Stimulated activated CD8-positive, alpha-beta memory T cell treated with anti-CD3 and anti-CD28 coated beads, Interleukin-4, amount 100 ng/mL, for 4 hours (primary cell): ENCODE measurements around the gene KAT5.
A peak's percentile ranks its signal among the peaks of the same experiment; 100 is the strongest.
"Not testable (repeated sequence)": the region's sequence is repeated elsewhere in the genome, so short reads cannot be mapped to it uniquely, and the experiment has no call there.

Experiments
- DNase-seq, 2 donors: peaks; one replicate each; pipeline ENCODE4 v3.0.0-alpha.2; 2020; ENCODE audit warnings: low read depth in 2 of 2, low spot score in 1 of 2

The KAT5 gene

DNA sequence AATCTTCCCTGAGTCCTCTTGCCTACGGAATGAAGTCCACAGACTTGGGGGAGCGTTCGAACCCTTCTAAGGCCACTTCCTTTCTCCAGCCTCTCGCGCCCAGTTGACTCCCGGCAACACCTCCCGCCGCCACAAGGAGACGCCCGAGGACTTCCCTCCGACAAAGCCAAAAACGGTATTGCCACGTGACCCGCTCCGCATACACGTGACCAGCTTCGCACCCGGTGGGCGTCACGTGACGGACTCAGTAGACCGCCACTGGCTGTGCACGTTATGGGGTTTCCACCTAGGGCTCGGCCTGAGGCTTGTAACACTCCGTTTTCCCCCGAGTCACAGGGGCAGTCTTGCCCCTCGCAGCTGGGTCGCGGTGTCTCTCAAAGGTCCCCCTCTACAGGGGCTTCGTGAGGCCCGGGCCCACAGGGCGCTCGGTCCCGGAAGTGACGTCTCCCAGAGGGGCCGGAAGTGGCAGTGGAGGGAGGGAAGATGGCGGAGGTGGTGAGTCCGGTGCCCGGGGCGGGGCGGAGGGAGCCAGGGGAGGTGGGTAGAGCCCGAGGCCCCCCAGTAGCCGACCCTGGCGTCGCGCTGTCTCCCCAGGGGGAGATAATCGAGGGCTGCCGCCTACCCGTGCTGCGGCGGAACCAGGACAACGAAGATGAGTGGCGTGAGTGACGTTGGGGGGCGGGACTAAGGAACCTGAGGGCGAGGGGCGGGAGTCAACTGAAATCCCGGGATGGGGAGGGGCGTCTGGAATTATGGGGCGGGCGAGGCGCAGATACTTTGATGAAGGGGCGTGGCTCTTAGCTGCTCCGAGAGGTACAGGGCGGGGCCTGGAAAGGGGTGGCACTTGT, at the start of gene KAT5:
KAT5 (plus strand) TSS at position 468 of the 848 bp plus-strand sequence; CDS start at position 484, 16 bp downstream.
- peak; percentile 95 to 97 for DNase-seq

- DNase-seq: peak; percentile 70 to 85
These were observed 49.0 kb upstream of the KAT5 start, which contains the start of gene RELA for GRCh38 chr11:65662799-65663638. RELA (minus strand) TSS chr11:65662916; CDS start chr11:65662832, 84 bp downstream.

- DNase-seq: no peak
These were observed 48.3 kb upstream of the KAT5 start for GRCh38 chr11:65663639-65664200.

GRCh38 chr11:65672180-65672860, 39.7 kb upstream of the KAT5 start:
- no peak for DNase-seq

GRCh38 chr11:65672982-65673381, 39.1 kb upstream of the KAT5 start:
- no peak for DNase-seq

GRCh38 chr11:65680192-65680743, 31.8 kb upstream of the KAT5 start:
- no peak for DNase-seq

DNA sequence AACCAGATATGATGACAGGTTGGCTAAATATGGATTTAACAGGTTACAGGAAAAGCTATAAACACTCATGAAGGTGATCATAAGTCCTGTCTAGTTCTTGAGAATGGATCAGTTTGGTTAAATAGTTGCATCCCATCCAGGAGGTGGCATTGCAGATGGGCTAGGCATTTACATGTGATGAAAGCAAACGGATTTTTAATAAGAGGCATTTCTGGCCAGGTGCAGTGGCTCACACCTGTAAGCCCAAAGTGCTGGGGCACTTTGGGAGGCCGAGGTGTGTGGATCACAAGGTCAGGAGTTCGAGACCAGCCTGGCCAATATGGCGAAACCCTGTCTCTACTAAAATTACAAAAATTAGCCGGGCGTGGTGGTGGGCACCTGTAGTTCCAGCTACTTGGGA, 28.6 kb upstream of the KAT5 start:
- DNase-seq: not testable (repeated sequence)

DNA sequence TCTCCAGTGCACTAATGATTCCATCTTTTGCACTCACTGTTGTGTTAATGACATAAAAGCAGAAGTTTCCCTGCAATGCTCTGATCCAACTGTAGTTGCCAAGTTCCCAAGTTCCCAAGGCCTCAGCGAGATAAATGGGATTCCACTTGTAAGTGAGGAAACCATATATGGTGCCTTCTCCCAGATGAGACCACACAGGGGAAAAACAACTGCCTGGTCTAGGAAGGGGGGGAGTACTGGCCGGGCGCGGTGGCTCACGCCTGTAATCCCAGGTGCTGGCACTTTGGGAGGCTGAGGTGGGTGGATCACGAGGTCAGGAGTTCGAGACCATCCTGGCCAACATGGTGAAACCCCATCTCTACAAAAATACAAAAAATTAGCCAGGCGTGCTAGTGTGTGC, 26.1 kb upstream of the KAT5 start:
- DNase-seq: no peak

DNA sequence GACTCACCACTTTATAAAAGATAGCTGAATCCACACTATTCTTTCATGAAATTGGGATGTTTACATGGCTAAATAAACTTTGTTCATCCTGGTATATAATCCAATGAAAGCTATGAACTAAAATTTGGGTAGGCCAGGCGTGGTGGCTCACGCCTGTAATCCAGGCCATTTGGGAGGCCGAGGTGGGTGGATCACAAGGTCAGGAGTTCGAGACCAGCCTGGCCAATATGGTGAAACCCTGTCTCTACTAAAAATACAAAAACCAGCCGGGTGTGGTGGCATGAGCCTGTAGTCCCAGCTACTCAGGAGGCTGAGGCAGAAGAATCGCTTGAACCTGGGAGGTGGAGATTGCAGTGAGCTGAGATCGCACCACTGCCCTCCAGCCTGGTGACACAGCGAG, 20.2 kb upstream of the KAT5 start:
- DNase-seq: not testable (repeated sequence)

GRCh38 chr11:65692367-65692766, 19.7 kb upstream of the KAT5 start:
- no peak for DNase-seq

- no peak for DNase-seq
These were observed 16.4 kb upstream of the KAT5 start for GRCh38 chr11:65695459-65696241.

- DNase-seq: no peak
These were observed 15.1 kb upstream of the KAT5 start for GRCh38 chr11:65696802-65697552.

DNA sequence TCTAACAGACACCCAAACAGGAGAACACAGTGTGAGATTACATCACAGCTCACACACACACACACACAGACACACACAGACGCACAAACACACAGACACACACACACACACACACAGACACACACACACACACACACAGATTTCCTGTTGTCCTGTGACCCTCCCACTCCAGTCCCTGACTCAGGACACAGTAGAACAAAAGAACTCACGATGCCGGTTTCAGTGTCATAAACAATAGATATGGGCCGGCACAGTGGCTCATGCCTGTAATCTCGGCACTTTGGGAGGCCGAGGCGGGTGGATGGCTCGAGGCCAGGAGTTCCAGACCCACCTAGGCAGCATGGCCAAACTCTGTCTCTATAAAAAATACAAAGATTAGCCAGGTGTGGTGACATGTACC, 13.8 kb upstream of the KAT5 start:
- DNase-seq: no peak

GRCh38 chr11:65699306-65699705, 12.7 kb upstream of the KAT5 start:
- no peak for DNase-seq

DNA sequence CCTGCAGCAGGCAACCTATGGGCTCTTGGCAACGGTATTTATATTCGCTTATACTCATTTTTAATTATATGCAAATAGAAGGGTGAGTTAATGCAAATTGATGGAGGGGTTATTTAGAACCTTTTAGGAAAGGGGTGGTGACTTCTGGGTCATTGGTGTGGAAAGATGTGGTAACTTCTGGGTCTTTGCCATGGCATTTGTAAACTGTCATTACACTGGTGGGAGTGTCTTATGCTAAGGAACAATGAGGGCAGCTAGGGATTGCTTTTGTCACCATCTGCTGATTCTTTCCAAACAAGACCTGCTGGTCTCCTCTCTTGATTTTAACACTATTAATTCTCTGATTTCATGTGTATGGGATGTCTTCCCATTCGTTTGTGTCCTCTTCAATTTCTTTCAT, 11.7 kb upstream of the KAT5 start:
- DNase-seq: no peak

DNA sequence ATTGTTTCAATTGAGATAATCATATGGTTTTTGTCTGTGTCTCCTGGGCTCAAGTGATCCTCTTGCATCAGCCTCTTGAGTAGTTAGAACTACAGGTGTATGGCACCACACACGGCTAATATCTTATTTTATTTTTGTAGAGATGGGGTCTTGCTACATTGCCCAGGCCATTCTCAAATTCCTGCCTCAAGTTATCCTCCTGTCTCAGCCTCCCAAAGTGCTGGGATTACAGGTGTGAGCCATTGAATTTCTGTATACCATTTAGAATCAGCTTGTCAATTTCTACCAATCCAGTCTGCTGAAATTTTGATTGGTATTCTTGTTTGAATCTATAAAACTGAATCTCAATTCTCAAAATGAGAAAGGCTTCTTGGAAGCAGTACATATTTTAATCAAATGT, 10.4 kb upstream of the KAT5 start:
- DNase-seq: no peak

DNA sequence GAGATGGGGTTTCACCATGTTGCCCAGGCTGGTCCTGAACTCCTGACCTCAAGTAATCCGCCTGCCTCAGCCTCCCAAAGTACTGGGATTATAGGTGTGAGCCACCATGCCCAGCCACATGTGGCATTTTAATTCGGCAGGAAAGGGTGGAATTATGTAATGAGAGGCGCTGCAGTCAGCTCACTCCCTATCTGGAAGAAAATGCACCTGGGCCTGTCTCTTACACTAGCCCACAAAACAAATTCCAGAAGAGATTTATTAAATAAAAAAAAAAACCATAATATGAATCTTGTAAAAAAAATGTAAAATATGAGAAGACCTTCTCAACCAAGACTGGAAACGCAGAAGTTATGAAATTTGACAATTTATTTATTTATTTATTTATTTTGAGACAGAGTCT, 8.2 kb upstream of the KAT5 start:
- DNase-seq: no peak

GRCh38 chr11:65706303-65706763, 5.7 kb upstream of the KAT5 start:
- peak; percentile 37 to 60 for DNase-seq

- DNase-seq: not testable (repeated sequence)
These were observed 5.0 kb upstream of the KAT5 start for GRCh38 chr11:65707002-65707401.
